Heart left ventricle (tissue), 13 donors: ENCODE data around the gene GALK2.
"Not testable (repeated sequence)": the region's sequence is repeated elsewhere in the genome, so short reads cannot be mapped to it uniquely, and the experiment has no call there.

ENCODE experiments used
- POLR2A ChIP-seq, 2 donors: fragments of 450-650 bp; IDR thresholded peaks; one replicate each; pipeline ENCODE4 v1.6.1; 2017; ENCODE audit warnings: antibody characterized with exemption in 2 of 2, mild to moderate bottlenecking in 2 of 2, moderate library complexity in 2 of 2
- TF ChIP-seq, protein P1 (sequence below), 12 donors: fragments of 200-600 bp; sonication (generic) in 4 of 12; IDR thresholded peaks; one replicate each; pipeline versions ENCODE4 v1.5.0 to v1.8.0; 2018 to 2022; ENCODE audit warnings: antibody characterized with exemption in 12 of 12, mild to moderate bottlenecking in 5 of 12
- donor health status: ischemic (EF 13 %, LVEDD 7.1; RV severe dilation, severe dysfunction).
- donor health status: DM: no; HTN: yes; CAD: no.
- donor health status: DM: no; HTN: no; CAD: no.
- donor health status: ischemic (EF 25% LVEDD 6.9; RV normal size, moderate dysfunction).
- donor health status: ischemic (EF 25% LVEDD 5.7; RV mildly dilated, moderate dysfunction).
- donor health status: ischemic (EF 35%, LVEDD 5.7; RV mildly dilated, moderate dysfunction).
- donor health status: nonischemic (EF 11% LVEDD 7.7; RV severe dilation, severe dysfunction).
- donor health status: DM: yes; HTN: yes; CAD: no.
- donor health status: PGD.
- donor health status: ischemic (EF 29% LVEDD 5.4; RV normal size, mild dysfunction).
- donor health status: nonischemic (EF 23%, LVEDD 6.1; RV moderate dilation, normal function).

DNA sequence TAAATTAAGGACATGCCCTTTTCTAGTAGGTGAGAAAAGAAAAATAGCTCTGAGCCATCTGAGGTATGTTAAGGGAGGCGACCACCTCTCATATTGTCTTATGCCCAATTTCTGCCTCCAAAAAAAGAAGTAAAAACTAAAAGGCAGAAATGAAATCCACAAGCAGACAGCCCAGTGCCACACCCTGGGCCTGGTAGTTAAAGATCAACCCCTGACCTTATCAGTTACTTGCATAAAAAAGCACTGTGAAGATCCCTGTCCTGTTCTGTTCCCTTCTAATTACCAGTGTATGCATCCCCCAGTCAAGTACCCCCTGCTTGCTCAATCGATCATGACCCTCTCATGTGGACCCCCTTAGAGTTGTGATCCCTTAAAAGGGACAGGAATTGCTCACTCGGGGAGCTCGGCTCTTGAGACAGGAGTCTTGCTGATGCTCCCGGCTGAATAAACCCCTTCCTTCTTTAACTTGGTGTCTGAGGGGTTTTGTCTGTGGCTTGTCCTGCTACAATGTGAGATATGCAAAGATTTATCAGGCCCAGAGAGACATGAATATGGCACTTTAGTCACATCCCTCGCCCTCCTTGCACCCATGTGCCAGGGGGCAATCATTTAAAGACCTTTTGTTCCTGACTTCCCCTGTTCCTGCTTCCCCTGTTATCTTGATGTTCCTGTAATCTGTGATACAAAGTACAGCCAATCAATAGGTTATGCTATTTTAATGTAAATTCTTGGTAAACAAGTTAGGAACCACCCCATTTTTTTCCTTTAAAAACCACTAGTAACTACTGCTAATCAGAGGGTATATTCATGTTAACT lies 5.7 kb downstream of the GALK2 start:
- TF ChIP-seq, protein P1, sequence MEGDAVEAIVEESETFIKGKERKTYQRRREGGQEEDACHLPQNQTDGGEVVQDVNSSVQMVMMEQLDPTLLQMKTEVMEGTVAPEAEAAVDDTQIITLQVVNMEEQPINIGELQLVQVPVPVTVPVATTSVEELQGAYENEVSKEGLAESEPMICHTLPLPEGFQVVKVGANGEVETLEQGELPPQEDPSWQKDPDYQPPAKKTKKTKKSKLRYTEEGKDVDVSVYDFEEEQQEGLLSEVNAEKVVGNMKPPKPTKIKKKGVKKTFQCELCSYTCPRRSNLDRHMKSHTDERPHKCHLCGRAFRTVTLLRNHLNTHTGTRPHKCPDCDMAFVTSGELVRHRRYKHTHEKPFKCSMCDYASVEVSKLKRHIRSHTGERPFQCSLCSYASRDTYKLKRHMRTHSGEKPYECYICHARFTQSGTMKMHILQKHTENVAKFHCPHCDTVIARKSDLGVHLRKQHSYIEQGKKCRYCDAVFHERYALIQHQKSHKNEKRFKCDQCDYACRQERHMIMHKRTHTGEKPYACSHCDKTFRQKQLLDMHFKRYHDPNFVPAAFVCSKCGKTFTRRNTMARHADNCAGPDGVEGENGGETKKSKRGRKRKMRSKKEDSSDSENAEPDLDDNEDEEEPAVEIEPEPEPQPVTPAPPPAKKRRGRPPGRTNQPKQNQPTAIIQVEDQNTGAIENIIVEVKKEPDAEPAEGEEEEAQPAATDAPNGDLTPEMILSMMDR (IDR thresholded peaks at IDR 0.05) = not testable (repeated sequence)
- TF ChIP-seq POLR2A (IDR thresholded peaks at IDR 0.05) = not testable (repeated sequence)
